GM12891 (cell line): ENCODE data around the gene NR1I3.

Experiments
- POLR2A ChIP-seq: IDR thresholded peaks from 2 replicates; pipeline ENCODE4 v1.6.1; 2011; ENCODE audit warnings: low read depth, low read length, control low read depth
- POLR2AphosphoS5 ChIP-seq: IDR thresholded peaks from 2 replicates; pipeline ENCODE4 v1.6.1; 2011; ENCODE audit warnings: low read depth, low read length, control low read depth
- POU2F2 ChIP-seq: IDR thresholded peaks from 2 replicates; pipeline ENCODE4 v1.6.1; 2011; ENCODE audit warnings: low read depth, mild to moderate bottlenecking, control low read depth, low read length, moderate library complexity

DNA sequence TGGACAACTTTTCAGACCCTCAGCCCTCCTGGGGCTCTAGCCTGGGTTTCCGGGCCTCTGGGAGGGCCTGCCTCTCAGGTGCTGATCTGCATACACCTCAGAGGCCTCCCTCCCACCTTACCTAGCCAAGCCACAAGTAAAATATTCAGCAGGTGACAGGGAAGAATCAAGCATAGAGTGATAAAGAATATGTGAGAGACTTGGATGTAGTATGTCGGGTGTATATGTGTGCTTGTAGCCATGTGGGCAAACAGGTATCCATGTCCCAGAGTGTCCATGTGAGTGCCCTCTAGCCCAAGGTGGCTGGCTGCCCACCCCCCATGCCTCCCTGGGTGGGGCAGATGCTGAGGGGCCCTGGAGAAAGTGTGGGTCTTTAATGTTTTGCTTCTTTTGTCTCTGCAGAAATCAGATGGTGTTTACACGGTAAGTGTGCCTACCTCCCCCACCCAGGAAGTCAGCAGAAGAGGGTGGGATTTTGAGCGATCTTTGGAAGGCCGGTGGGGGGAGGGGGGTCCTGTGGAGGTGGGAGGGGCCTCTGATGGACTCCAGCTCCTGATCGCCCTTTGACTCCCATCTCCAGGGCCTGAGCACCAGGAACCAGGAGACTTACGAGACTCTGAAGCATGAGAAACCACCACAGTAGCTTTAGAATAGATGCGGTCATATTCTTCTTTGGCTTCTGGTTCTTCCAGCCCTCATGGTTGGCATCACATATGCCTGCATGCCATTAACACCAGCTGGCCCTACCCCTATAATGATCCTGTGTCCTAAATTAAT is 19.5 kb downstream of the NR1I3 start:
- TF ChIP-seq POLR2AphosphoS5 (no peak), POLR2A (no peak), POU2F2 (no peak)
